HepG2 (cell line): ENCODE results near the gene ASF1B. TPM values are rescaled to one million over a fixed set of nuclear protein-coding genes. Genes with fewer than 3 reads are reported as not detected.

Source experiments
- CAMTA2 ChIP-seq: sonication (generic); formaldehyde crosslinking; IDR thresholded peaks from 2 replicates; pipeline ENCODE4 v1.4.0; 2020; ENCODE audit warnings: mild to moderate bottlenecking, missing genetic modification reagents, borderline replicate concordance
- CCDC6 ChIP-seq: sonication (generic); formaldehyde crosslinking; IDR thresholded peaks from 2 replicates; pipeline ENCODE4 v1.8.1; 2022; ENCODE audit warnings: mild to moderate bottlenecking, missing genetic modification reagents, moderate library complexity
- DNMT3B ChIP-seq: conservative IDR thresholded peaks from 2 replicates; pipeline ENCODE4 v1.6.1; 2016; ENCODE audit warnings: missing biosample characterization, control low read depth
- ERF ChIP-seq: IDR thresholded peaks from 2 replicates; pipeline ENCODE4 v1.6.1; 2018; ENCODE audit warnings: missing biosample characterization, missing genetic modification reagents
- FOXO1 ChIP-seq: sonication (generic); formaldehyde crosslinking; IDR thresholded peaks from 2 replicates; pipeline ENCODE4 v1.4.0; 2020; ENCODE audit warnings: missing genetic modification reagents
- JUN ChIP-seq: sonication (generic); formaldehyde crosslinking; IDR thresholded peaks from 2 replicates; pipeline ENCODE4 v1.4.0; 2020; ENCODE audit warnings: mild to moderate bottlenecking, missing genetic modification reagents
- MTA1 ChIP-seq: sonication (generic); formaldehyde crosslinking; IDR thresholded peaks from 2 replicates; pipeline ENCODE4 v1.4.0; 2020; ENCODE audit warnings: missing genetic modification reagents, mild to moderate bottlenecking, borderline replicate concordance
- NCOR1 ChIP-seq: fragments of 200-600 bp; sonication (generic); IDR thresholded peaks from 2 replicates; pipeline ENCODE4 v1.7.0; 2017; ENCODE audit warnings: antibody characterized with exemption, low read length, borderline replicate concordance
- NR2F2 ChIP-seq: IDR thresholded peaks from 2 replicates; pipeline ENCODE4 v1.6.1; 2012; ENCODE audit warnings: low read depth, inconsistent platforms, borderline replicate concordance
- SMAD3 ChIP-seq: sonication (generic); formaldehyde crosslinking; IDR thresholded peaks from 2 replicates; pipeline ENCODE4 v1.4.0; 2020; ENCODE audit warnings: missing genetic modification reagents
- SRSF4 ChIP-seq: fragments of 200-400 bp; formaldehyde crosslinking; IDR thresholded peaks from one replicate; pipeline ENCODE4 v1.6.1; 2018; ENCODE audit warnings: mild to moderate bottlenecking, low read depth, low read length, moderate library complexity; ENCODE audit not compliant: poor library complexity, severe bottlenecking
- THAP11 ChIP-seq: IDR thresholded peaks from 2 replicates; pipeline ENCODE4 v1.6.1; 2016; ENCODE audit warnings: missing biosample characterization, missing genetic modification reagents
- XBP1 ChIP-seq: sonication (generic); formaldehyde crosslinking; IDR thresholded peaks from 2 replicates; pipeline ENCODE4 v1.5.0; 2020; ENCODE audit warnings: missing genetic modification reagents
- YEATS2 ChIP-seq: sonication (generic); formaldehyde crosslinking; IDR thresholded peaks from 2 replicates; pipeline ENCODE4 v1.4.0; 2020; ENCODE audit warnings: missing genetic modification reagents, borderline replicate concordance
- ZNF326 ChIP-seq: sonication (generic); formaldehyde crosslinking; IDR thresholded peaks from 2 replicates; pipeline ENCODE4 v1.4.0; 2020; ENCODE audit warnings: missing genetic modification reagents, borderline replicate concordance
- ZNF484 ChIP-seq: sonication (generic); formaldehyde crosslinking; IDR thresholded peaks from 2 replicates; pipeline ENCODE4 v1.5.1; 2020; ENCODE audit warnings: mild to moderate bottlenecking, low read depth, missing genetic modification reagents, borderline replicate concordance
- ZNF878 ChIP-seq: sonication (generic); formaldehyde crosslinking; IDR thresholded peaks from 2 replicates; pipeline ENCODE4 v1.8.1; 2023; ENCODE audit warnings: mild to moderate bottlenecking, missing genetic modification reagents, moderate library complexity
- polyA plus RNA-seq, 8 experiments: library from polyadenylated mRNA; depleted of rRNA in 3 of 8; stranded (reverse) in 7 of 8; unstranded in 1 of 8; fragments of >200 nt; fragmentation: Illumina TruSeq in 4 of 8; extraction: Trizol in 4 of 8; gene quantifications; 2 replicates each; pipeline versions ENCODE4 v1.2.1 to v1.2.3, GENCODE V29; 2011 to 2016; ENCODE audit warnings: low read depth in 4 of 8, missing spikeins in 1 of 8, mixed read lengths in 1 of 8; ENCODE audit not compliant: insufficient read depth in 1 of 8
- total RNA-seq, 5 experiments: library from RNA; depleted of rRNA; stranded (reverse); fragments of >200 nt; fragmentation: Illumina TruSeq; extraction: Trizol; gene quantifications; 2 replicates each; pipeline ENCODE4 v1.2.3, GENCODE V29; 2016; ENCODE audit warnings: low read depth in 1 of 5
- TF ChIP-seq, protein P1 (sequence below): sonication (generic); formaldehyde crosslinking; IDR thresholded peaks from 2 replicates; pipeline ENCODE4 v1.4.0; 2020; ENCODE audit warnings: mild to moderate bottlenecking, low read depth, missing genetic modification reagents
- TF ChIP-seq, protein P2 (sequence below): sonication (generic); formaldehyde crosslinking; IDR thresholded peaks from 2 replicates; pipeline ENCODE4 v1.5.1; 2020; ENCODE audit warnings: missing genetic modification reagents, mild to moderate bottlenecking, borderline replicate concordance
- TF ChIP-seq, protein P3 (sequence below): sonication (generic); formaldehyde crosslinking; IDR thresholded peaks from 2 replicates; pipeline ENCODE4 v1.4.0; 2020; ENCODE audit warnings: low read depth, mild to moderate bottlenecking, missing genetic modification reagents
- TF ChIP-seq, protein P4 (sequence below): sonication (generic); formaldehyde crosslinking; IDR thresholded peaks from 2 replicates; pipeline ENCODE4 v1.8.0; 2022; ENCODE audit warnings: mild to moderate bottlenecking, missing genetic modification reagents; ENCODE audit not compliant: insufficient replicate concordance
- TF ChIP-seq, protein P5 (sequence below): sonication (generic); formaldehyde crosslinking; IDR thresholded peaks from 2 replicates; pipeline ENCODE4 v1.4.0; 2020; ENCODE audit warnings: missing genetic modification reagents; ENCODE audit errors: not compliant biosample characterization

Gene ASF1B
- total and polyA plus RNA-seq, 2 of the 13 experiments (the other 11 are each of a cell fraction or from before 2014, with no cell fraction given) = 18.2 to 24.8 TPM

DNA sequence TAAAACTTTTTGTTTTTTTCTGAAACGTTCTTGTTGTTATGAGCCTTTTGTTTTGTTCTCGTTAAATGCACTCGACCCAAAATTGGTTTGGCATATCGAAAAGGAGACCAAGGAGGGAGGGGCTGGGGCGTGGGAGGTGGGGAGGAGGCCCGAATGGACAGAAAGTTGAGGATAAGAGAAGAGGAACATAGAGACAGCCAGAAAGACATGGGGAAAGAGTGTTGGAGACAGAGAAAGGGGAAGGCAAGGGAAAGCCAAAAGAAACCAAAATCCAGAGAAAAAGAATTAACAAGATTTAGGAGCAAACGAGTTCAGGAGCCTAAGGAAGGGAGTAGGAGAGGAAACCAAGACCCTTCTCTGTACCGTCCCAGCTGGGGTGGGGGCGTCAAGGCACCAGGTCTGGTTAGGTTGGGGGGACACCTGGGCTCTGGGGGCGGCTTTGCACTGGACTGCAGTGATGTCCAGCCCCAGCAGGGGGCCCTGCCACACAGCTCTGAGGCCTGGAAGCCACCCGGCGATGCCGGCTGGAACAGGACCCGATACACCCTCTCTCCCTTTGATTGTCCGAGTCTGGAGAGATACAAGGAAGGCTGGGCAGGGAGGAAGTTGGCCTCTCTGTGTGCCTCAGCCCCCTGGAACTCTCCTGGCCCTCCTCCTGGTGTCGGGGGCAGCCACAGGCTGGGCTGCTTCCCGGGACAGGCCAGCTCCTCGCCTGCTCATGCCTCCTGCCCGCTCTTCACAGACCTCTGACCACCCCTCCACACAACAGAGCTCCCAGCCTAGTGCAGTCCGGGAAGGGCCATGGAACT is 11.6 kb upstream of the ASF1B start (continued):
- TF ChIP-seq, protein P1, sequence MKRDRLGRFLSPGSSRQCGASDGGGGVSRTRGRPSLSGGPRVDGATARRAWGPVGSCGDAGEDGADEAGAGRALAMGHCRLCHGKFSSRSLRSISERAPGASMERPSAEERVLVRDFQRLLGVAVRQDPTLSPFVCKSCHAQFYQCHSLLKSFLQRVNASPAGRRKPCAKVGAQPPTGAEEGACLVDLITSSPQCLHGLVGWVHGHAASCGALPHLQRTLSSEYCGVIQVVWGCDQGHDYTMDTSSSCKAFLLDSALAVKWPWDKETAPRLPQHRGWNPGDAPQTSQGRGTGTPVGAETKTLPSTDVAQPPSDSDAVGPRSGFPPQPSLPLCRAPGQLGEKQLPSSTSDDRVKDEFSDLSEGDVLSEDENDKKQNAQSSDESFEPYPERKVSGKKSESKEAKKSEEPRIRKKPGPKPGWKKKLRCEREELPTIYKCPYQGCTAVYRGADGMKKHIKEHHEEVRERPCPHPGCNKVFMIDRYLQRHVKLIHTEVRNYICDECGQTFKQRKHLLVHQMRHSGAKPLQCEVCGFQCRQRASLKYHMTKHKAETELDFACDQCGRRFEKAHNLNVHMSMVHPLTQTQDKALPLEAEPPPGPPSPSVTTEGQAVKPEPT (CRISPR knock-in tag) = no peak
- TF ChIP-seq CCDC6 (no peak), ZNF326 (CRISPR knock-in tag) (no peak), JUN (CRISPR knock-in tag) (no peak), MTA1 (CRISPR knock-in tag) (0 out of 2 replicates have a peak, but pooled peaks have one; percentile 47), SRSF4 (no peak), SMAD3 (no peak), FOXO1 (CRISPR knock-in tag) (no peak), ZNF878 (CRISPR knock-in tag) (no peak), YEATS2 (CRISPR knock-in tag) (peak; percentile 34; the same call in 1 of the 2 replicates), ERF (CRISPR knock-in tag) (no peak; the same call in 1 of the 2 replicates), NR2F2 (no peak), XBP1 (CRISPR knock-in tag) (no peak), NCOR1 (no peak), ZNF484 (no peak), THAP11 (0 out of 2 replicates have a peak, but pooled peaks have one; percentile 33), CAMTA2 (no peak), DNMT3B (CRISPR knock-in tag) (no peak)
- TF ChIP-seq, protein P2, sequence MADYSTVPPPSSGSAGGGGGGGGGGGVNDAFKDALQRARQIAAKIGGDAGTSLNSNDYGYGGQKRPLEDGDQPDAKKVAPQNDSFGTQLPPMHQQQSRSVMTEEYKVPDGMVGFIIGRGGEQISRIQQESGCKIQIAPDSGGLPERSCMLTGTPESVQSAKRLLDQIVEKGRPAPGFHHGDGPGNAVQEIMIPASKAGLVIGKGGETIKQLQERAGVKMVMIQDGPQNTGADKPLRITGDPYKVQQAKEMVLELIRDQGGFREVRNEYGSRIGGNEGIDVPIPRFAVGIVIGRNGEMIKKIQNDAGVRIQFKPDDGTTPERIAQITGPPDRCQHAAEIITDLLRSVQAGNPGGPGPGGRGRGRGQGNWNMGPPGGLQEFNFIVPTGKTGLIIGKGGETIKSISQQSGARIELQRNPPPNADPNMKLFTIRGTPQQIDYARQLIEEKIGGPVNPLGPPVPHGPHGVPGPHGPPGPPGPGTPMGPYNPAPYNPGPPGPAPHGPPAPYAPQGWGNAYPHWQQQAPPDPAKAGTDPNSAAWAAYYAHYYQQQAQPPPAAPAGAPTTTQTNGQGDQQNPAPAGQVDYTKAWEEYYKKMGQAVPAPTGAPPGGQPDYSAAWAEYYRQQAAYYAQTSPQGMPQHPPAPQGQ = no peak
- TF ChIP-seq, protein P3, sequence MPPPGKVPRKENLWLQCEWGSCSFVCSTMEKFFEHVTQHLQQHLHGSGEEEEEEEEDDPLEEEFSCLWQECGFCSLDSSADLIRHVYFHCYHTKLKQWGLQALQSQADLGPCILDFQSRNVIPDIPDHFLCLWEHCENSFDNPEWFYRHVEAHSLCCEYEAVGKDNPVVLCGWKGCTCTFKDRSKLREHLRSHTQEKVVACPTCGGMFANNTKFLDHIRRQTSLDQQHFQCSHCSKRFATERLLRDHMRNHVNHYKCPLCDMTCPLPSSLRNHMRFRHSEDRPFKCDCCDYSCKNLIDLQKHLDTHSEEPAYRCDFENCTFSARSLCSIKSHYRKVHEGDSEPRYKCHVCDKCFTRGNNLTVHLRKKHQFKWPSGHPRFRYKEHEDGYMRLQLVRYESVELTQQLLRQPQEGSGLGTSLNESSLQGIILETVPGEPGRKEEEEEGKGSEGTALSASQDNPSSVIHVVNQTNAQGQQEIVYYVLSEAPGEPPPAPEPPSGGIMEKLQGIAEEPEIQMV (CRISPR knock-in tag) = no peak
- TF ChIP-seq, protein P4, sequence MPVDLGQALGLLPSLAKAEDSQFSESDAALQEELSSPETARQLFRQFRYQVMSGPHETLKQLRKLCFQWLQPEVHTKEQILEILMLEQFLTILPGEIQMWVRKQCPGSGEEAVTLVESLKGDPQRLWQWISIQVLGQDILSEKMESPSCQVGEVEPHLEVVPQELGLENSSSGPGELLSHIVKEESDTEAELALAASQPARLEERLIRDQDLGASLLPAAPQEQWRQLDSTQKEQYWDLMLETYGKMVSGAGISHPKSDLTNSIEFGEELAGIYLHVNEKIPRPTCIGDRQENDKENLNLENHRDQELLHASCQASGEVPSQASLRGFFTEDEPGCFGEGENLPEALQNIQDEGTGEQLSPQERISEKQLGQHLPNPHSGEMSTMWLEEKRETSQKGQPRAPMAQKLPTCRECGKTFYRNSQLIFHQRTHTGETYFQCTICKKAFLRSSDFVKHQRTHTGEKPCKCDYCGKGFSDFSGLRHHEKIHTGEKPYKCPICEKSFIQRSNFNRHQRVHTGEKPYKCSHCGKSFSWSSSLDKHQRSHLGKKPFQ = no peak
- TF ChIP-seq, protein P5, sequence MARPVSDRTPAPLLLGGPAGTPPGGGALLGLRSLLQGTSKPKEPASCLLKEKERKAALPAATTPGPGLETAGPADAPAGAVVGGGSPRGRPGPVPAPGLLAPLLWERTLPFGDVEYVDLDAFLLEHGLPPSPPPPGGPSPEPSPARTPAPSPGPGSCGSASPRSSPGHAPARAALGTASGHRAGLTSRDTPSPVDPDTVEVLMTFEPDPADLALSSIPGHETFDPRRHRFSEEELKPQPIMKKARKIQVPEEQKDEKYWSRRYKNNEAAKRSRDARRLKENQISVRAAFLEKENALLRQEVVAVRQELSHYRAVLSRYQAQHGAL (CRISPR knock-in tag) = no peak
